Sigmoid colon (tissue), 4 donors: Measurements from ENCODE around the gene DTNBP1.

Source experiments
- EP300 ChIP-seq, 4 donors: sonication (generic); formaldehyde crosslinking; IDR thresholded peaks; one replicate each; pipeline ENCODE4 v1.6.1; 2017; ENCODE audit warnings: antibody characterized with exemption in 4 of 4
- POLR2A ChIP-seq, 2 donors: fragments of 450-650 bp; IDR thresholded peaks; one replicate each; pipeline ENCODE4 v1.6.1; 2016; ENCODE audit warnings: antibody characterized with exemption in 2 of 2, mild to moderate bottlenecking in 2 of 2, moderate library complexity in 2 of 2
- POLR2AphosphoS5 ChIP-seq, 4 donors: sonication (generic); formaldehyde crosslinking; IDR thresholded peaks; one replicate each; pipeline ENCODE4 v1.6.1; 2017; ENCODE audit warnings: antibody characterized with exemption in 4 of 4
- TF ChIP-seq, protein P1 (sequence below), 4 experiments: fragments of 450-650 bp in 3 of 4; fragments of 200-600 bp in 1 of 4; IDR thresholded peaks; one replicate each; pipeline ENCODE4 v1.5.1; 2016 to 2019; ENCODE audit warnings: antibody characterized with exemption in 4 of 4, mild to moderate bottlenecking in 3 of 4, moderate library complexity in 2 of 4

DNA sequence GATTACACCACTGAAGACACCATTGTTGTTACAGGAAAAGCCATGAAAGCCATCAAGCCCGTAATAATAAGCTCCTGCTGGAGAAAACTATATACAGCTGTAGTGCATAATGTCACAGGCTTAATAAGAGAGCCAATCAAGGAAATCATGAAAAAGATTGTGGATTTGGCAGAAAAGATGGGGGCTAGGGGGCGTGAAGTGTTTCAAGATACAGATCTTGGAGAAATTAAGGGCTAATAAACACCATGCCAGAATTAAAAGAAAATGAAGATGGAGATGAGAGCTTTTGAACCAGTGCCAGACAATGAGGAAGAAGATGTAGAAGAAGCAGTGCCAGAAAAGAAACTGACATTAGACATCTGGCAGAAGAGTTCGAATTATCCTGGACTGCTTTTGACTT, 43.2 kb upstream of the DTNBP1 start:
- TF ChIP-seq, protein P1, sequence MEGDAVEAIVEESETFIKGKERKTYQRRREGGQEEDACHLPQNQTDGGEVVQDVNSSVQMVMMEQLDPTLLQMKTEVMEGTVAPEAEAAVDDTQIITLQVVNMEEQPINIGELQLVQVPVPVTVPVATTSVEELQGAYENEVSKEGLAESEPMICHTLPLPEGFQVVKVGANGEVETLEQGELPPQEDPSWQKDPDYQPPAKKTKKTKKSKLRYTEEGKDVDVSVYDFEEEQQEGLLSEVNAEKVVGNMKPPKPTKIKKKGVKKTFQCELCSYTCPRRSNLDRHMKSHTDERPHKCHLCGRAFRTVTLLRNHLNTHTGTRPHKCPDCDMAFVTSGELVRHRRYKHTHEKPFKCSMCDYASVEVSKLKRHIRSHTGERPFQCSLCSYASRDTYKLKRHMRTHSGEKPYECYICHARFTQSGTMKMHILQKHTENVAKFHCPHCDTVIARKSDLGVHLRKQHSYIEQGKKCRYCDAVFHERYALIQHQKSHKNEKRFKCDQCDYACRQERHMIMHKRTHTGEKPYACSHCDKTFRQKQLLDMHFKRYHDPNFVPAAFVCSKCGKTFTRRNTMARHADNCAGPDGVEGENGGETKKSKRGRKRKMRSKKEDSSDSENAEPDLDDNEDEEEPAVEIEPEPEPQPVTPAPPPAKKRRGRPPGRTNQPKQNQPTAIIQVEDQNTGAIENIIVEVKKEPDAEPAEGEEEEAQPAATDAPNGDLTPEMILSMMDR (IDR thresholded peaks at IDR 0.05) = no peak
- TF ChIP-seq POLR2A (IDR thresholded peaks at IDR 0.05) (no peak), POLR2AphosphoS5 (IDR thresholded peaks at IDR 0.05) (no peak), EP300 (IDR thresholded peaks at IDR 0.05) (no peak)
